Stimulated activated CD8-positive, alpha-beta memory T cell treated with anti-CD3 and anti-CD28 coated beads, Interleukin-12 subunit alpha, Interleukin-12 subunit beta, amount 100 ng/mL, for 1 hour (primary cell): ENCODE data around the gene LDAH.
"Not testable (repeated sequence)": the region's sequence is repeated elsewhere in the genome, so short reads cannot be mapped to it uniquely, and the experiment has no call there.

Experiments used
- DNase-seq: peaks from one replicate; pipeline ENCODE4 v3.0.0-alpha.2; 2020; ENCODE audit warnings: low read depth

Gene LDAH

GRCh38 chr2:20822535-20823490 lies at the start of gene LDAH:
LDAH (minus strand) TSS chr2:20823101; CDS start chr2:20801463, 21,638 bp downstream.
- peak; percentile 76 for DNase-seq

- DNase-seq: peak; percentile 18
These were observed 45.5 kb upstream of the LDAH start for GRCh38 chr2:20868377-20868776.

GRCh38 chr2:20862850-20863249 lies 39.9 kb upstream of the LDAH start:
- no peak for DNase-seq

DNA sequence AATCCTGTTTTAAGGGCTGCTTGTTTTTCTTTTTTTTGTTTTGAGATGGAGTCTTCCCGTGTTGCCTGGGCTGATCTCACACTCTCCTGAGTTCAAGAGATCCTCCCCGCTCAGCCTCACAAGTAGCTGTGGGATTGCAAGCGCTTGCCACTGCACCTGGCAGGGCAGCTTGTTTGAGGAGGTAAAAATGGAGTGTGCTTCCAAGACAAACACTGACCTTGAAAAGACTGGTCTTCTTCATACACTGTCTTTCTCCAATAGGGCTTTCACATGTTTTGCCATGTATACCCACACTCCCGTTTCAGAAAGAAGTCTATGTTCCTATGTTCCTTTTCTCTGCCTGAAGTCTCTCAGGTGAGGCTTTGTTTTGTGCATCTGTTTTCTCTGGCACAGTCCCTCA lies 32.6 kb upstream of the LDAH start:
- no peak for DNase-seq

- no peak for DNase-seq
These were observed 29.8 kb upstream of the LDAH start for GRCh38 chr2:20852670-20853069.

DNA sequence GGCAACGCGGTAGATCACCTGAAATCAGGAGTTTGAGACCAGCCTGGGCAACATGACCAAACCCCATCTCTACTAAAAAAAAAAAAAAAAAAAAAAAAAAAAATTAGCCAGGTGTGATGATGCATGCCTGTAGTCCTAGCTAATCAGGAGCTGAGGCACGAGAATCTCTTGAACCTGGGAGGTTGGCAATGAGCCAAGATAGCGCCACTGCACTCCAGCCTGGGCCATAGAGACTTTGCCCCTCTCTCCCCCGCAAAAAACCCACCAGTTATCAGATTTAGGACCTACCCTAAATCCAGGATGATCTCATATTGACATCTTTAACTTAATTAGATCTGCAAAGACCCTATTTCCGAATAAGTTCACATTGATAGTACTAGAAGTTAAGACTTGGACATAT lies 29.2 kb upstream of the LDAH start:
- no peak for DNase-seq

DNA sequence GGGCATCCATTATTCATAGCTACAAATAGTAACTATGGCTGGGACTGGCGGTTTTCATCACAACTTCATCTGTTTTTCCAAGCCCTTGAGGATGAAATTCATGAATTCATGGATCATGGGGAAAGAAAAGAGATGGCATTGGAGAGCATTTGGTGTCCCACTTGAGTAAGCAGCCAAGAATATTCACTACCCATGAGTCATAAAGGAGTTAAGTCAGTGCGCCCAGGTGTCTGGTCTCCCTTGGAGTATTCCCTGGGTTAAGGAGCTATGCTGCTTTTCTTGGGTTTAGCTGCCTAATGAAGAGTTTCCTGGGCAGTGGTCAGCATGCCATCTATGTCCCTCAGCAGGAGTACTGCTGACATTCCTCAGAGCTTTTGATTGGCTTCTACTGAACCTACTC lies 21.3 kb upstream of the LDAH start:
- DNase-seq: no peak

DNA sequence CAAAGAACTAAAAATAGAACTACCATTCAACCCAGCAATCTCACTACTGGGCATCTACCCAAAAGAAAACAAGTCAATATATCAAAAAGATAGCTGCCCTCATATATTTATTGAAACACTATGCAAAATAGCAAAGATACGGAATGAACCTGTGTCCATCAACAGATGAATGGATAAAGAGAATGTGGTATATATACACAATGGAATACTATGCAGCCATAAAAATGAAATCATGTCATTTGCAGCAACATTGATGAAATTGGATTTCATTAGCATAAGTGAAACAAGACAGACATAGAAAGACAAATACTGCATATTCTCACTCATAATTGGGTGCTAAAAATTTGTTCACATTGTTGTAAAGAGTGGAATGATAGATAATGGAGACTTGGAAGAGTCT lies 16.2 kb upstream of the LDAH start:
- no peak for DNase-seq

DNA sequence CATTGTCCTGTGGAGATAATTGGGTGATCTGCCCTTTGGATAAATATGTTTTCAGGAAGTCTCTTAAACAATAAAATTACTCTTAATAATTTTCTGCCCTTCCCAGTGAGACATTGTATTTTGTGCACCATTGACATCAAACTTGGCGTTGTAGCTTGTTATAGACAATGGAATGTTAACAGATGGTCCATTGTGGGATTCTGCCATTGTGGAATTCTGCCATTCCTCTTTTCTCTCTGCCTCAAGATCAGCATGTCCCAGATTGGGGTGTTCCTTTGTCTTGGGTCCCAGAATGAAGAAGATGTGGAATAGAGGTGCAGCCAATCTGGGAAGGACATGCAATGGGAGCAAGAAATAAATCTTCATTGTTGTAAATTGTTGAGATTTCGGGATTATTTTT lies 15.1 kb upstream of the LDAH start:
- DNase-seq: no peak

DNA sequence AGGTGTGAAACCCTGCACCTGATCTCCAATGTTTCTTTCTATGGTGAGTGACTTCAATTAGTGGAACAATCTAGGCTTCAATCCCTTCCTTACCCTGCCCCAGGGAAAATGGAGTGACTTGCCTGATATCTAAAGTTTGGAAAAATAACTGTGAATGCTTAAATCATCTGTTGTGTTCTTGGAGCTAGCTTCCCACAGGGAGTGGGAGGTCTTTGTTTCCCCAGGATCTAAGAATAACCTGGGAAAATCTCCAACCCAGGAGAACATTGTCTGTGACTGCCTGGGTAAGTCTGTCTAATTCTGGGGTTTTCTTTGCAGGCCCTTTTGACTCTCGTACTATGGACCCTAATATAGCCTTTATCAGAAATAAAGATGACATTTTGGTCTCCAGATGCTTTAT lies 13.6 kb upstream of the LDAH start:
- DNase-seq: no peak

DNA sequence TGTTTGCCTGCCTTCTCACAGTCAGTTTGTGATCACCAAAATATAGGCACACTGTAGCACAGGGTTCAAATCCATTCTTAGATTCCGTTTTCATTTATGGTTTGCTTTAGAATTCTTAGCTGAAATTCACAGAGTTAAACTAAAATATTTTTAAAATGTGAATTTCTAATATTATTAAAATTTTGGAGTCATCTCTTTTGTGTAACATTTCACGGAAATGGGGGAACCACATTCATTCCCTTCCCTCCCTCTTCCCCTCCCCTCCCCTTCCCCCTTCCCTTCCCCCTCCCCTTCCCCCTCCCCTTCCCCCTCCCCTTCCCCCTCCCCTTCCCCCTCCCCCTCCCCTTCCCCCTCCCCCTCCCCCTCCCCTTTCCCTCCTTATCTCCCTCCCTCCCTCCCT lies 11.4 kb upstream of the LDAH start:
- DNase-seq: no peak

DNA sequence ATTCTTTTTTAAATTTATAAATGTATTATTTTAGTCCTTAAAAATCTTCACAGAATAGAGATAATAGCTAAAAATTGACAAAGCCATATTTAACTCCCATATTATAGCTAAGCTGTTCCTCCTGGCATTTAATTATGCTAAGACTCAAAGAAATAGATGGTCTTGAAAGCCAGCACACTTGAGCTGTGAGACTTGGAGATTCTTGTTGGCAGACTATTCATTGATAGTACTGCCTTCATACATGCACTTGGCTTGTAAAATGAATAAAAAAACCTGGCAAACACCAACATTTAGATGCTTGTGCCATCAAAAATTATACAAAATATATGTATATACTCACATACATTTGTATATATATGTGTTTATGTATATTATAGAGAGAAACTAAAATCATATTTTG lies 9.7 kb upstream of the LDAH start:
- DNase-seq: no peak

GRCh38 chr2:20829861-20830260 lies 7.0 kb upstream of the LDAH start:
- no peak for DNase-seq

GRCh38 chr2:20823917-20824316 lies 1.0 kb upstream of the LDAH start:
- DNase-seq: no peak

GRCh38 chr2:20818820-20819219 lies 4.1 kb downstream of the LDAH start:
- DNase-seq: no peak

- no peak for DNase-seq
These were observed 7.7 kb downstream of the LDAH start for GRCh38 chr2:20815216-20815615.

GRCh38 chr2:20812779-20813178 lies 10.1 kb downstream of the LDAH start:
- DNase-seq: no peak

DNA sequence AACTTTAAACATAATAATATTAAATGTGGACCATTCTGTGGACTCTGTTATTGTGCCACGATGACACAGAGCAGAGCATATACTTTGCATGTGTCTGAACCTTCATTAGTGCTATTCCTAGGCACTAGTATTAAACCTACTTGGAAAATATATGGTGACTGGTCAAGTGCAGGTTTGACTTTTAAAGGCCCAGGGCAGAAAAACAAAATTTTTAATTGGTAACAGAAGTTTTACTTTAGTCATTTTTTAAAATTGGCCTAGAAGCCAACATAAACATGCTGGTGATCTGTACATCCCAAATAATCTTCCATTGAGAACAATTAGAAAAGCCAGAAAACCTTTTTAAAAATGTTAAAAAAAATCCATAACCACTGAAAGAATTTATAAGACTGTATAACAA lies 16.6 kb downstream of the LDAH start:
- no peak for DNase-seq

DNA sequence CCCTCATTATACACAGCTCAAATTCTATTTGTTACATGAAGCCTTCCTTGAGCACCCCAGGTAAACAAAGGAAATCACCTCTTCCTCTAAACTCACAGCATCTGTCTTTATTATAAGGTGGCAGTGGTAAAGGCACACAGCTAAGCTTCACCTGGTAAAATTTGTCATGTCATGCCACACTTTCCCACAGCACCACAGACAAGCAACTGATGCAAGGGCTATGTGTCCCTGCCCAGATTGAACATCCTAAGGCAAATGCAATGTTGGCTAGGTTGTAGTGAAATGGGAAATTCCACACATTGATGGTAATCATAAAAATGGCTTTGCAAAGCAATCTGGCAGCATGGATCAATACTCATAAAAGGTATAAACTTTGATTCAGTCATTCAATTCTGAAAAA lies 18.9 kb downstream of the LDAH start:
- DNase-seq: no peak

GRCh38 chr2:20803226-20803682 lies 19.6 kb downstream of the LDAH start:
- DNase-seq: no peak

- no peak for DNase-seq
These were observed 25.8 kb downstream of the LDAH start for GRCh38 chr2:20797096-20797495.

GRCh38 chr2:20796374-20796791 lies 26.5 kb downstream of the LDAH start:
- DNase-seq: no peak

- DNase-seq: not testable (repeated sequence)
These were observed 29.0 kb downstream of the LDAH start for GRCh38 chr2:20793944-20794343.
